HEK293T (cell line): ENCODE results near the gene JMJD6.

Experiments
- ARNT ChIP-seq: fragments of 450-650 bp; IDR thresholded peaks from 2 replicates; pipeline ENCODE4 v1.6.1; 2017; ENCODE audit warnings: mild to moderate bottlenecking
- BHLHE40 ChIP-seq: fragments of 450-650 bp; IDR thresholded peaks from 2 replicates; pipeline ENCODE4 v1.6.1; 2016; ENCODE audit warnings: mild to moderate bottlenecking, moderate library complexity, borderline replicate concordance
- CTBP1 ChIP-seq: fragments of 450-650 bp; IDR thresholded peaks from 2 replicates; pipeline ENCODE4 v1.6.1; 2016; ENCODE audit warnings: borderline replicate concordance
- ELF4 ChIP-seq: fragments of 450-650 bp; IDR thresholded peaks from 2 replicates; pipeline ENCODE4 v1.6.1; 2017; ENCODE audit warnings: antibody characterized with exemption
- FOXA1 ChIP-seq: fragments of 450-650 bp; IDR thresholded peaks from 2 replicates; pipeline ENCODE4 v1.6.1; 2016; ENCODE audit warnings: mild to moderate bottlenecking
- FOXK2 ChIP-seq: fragments of 450-650 bp; IDR thresholded peaks from 2 replicates; pipeline ENCODE4 v1.6.1; 2016; ENCODE audit warnings: mild to moderate bottlenecking
- FOXM1 ChIP-seq: fragments of 450-650 bp; IDR thresholded peaks from 2 replicates; pipeline ENCODE4 v1.6.1; 2017; ENCODE audit warnings: mild to moderate bottlenecking, borderline replicate concordance
- HDGF ChIP-seq: fragments of 450-650 bp; IDR thresholded peaks from 2 replicates; pipeline ENCODE4 v1.6.1; 2017; ENCODE audit warnings: antibody characterized with exemption, borderline replicate concordance
- L3MBTL2 ChIP-seq: fragments of 450-650 bp; conservative IDR thresholded peaks from 2 replicates; pipeline ENCODE4 v1.6.1; 2016; ENCODE audit warnings: mild to moderate bottlenecking
- NFRKB ChIP-seq: fragments of 450-650 bp; IDR thresholded peaks from 2 replicates; pipeline ENCODE4 v1.6.1; 2016; ENCODE audit warnings: mild to moderate bottlenecking, moderate library complexity
- SP1 ChIP-seq: fragments of 450-650 bp; IDR thresholded peaks from 2 replicates; pipeline ENCODE4 v1.6.1; 2017
- SUZ12 ChIP-seq: fragments of 450-650 bp; IDR thresholded peaks from 2 replicates; pipeline ENCODE4 v1.6.1; 2016; ENCODE audit warnings: mild to moderate bottlenecking
- TARDBP ChIP-seq: fragments of 450-650 bp; IDR thresholded peaks from 2 replicates; pipeline ENCODE4 v1.6.1; 2016
- ZNF384 ChIP-seq: fragments of 450-650 bp; IDR thresholded peaks from 2 replicates; pipeline ENCODE4 v1.6.1; 2016

DNA sequence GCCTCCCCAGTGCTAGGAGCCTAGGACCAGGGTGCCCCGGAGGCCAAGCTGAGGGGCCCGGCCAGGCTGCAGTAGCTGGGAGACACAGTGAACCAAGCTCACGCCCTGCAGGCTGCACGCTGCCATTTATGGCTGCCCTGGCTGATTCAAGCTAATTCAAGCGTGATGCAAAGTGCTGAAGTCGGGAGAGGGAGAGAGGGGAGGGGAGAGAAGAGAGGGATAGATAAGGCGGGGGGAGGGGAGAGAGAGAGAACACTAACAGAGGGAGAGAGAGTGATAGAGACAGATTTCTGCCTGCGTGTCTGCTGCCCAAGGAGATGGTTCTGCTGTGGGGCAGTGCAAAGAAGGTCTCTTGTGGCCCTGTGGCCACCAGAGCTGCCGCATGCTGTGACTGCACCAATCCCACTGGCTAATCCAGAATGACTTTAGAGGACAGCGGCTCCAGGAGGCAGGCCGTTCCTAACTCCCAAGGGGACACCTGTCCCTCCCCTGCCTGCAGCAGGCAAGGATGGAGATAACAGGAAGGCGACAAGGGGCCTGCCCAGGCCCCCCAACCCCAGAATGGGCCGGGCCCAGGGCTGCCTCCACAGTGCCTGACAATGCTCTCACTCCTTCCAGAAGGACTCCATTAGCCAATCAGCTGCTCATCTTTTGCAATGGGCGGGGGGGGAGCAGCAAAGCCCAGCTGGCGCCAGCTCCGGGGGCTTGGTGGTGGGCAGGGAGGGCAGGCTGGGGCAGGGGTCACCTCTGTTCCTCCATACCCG, 28.5 kb downstream of the JMJD6 start:
- TF ChIP-seq ZNF384 = no peak
- 0 out of 2 replicates have a peak, but pooled peaks have one; percentile 44 for TF ChIP-seq L3MBTL2
- no peak for TF ChIP-seq CTBP1
- no peak for TF ChIP-seq FOXM1
- TF ChIP-seq FOXA1 = no peak
- TF ChIP-seq SUZ12 = no peak
- no peak for TF ChIP-seq FOXK2
- no peak for TF ChIP-seq TARDBP
- TF ChIP-seq BHLHE40 = no peak
- no peak for TF ChIP-seq HDGF
- no peak for TF ChIP-seq SP1
- no peak for TF ChIP-seq ELF4
- TF ChIP-seq NFRKB = no peak
- TF ChIP-seq ARNT = no peak
